GM18858 (cell line): ENCODE data around the gene NDNF.

Experiments used
- ATAC-seq: cut with Tn5 transposase; IDR thresholded peaks from one replicate; pipeline ENCODE4 v1.9.1; 2021; ENCODE audit not compliant: unreplicated experiment

Gene NDNF

GRCh38 chr4:121018543-121018942 is 53.8 kb downstream of the NDNF start:
- no peak for ATAC-seq

GRCh38 chr4:121016611-121017010 is 55.7 kb downstream of the NDNF start:
- ATAC-seq, result no peak

- no peak for ATAC-seq
These were observed 56.9 kb downstream of the NDNF start for GRCh38 chr4:121015421-121015820.

- no peak for ATAC-seq
These were observed 57.8 kb downstream of the NDNF start for GRCh38 chr4:121014544-121014943.

GRCh38 chr4:121011780-121012340 is 60.5 kb downstream of the NDNF start:
- ATAC-seq, result no peak

GRCh38 chr4:121011138-121011537 is 61.2 kb downstream of the NDNF start:
- no peak for ATAC-seq

GRCh38 chr4:121009578-121010478 is 62.5 kb downstream of the NDNF start:
- no peak for ATAC-seq

- ATAC-seq, result no peak
These were observed 64.7 kb downstream of the NDNF start for GRCh38 chr4:121007660-121008059.

GRCh38 chr4:121003863-121004262 is 68.5 kb downstream of the NDNF start:
- ATAC-seq, result no peak

- ATAC-seq, result no peak
These were observed 76.9 kb downstream of the NDNF start for GRCh38 chr4:120995266-120996010.

GRCh38 chr4:120994521-120994920 is 77.8 kb downstream of the NDNF start:
- no peak for ATAC-seq

- ATAC-seq, result no peak
These were observed 80.5 kb downstream of the NDNF start for GRCh38 chr4:120991885-120992284.

GRCh38 chr4:120990246-120990645 is 82.1 kb downstream of the NDNF start:
- ATAC-seq, result no peak
